Endothelial cell of umbilical vein (primary cell): ENCODE measurements around the gene PRKCQ. TPM values are rescaled to one million over a fixed set of nuclear protein-coding genes. Genes with fewer than 3 reads are reported as not detected.

Source experiments
- BruUV-seq: library from RNA; stranded (reverse); fragments of 400-500 nt; replicated peaks from 2 replicates; lab custom pipeline; 2021; lab: Mats Ljungman, UMichigan
- CTCF ChIA-PET: fragments of 300-600, 350-600 bp; sonication (Branson Sonifier 250); formaldehyde crosslinking; loops from one replicate; lab custom pipeline; 2021; ENCODE audit warnings: antibody characterized with exemption, inconsistent platforms; lab: Charles Lee
- POLR2A ChIA-PET: fragments of 300-600, 350-600 bp; sonication (Branson Sonifier 250); formaldehyde crosslinking; loops from one replicate; lab custom pipeline; 2021; ENCODE audit warnings: antibody characterized with exemption, inconsistent platforms; lab: Charles Lee
- DNase-seq: peaks from one replicate; pipeline ENCODE4 v3.0.0-alpha.2; 2011; ENCODE audit warnings: low read depth, low spot score
- FAIRE-seq: peaks from 2 replicates; lab custom pipeline; 2011; peaks lifted over from hg19 to GRCh38; lab: Jason Lieb, UNC
- H2AFZ ChIP-seq: 2 replicates; pipeline ENCODE4 v1.6.0; 2012; ENCODE audit warnings: low read depth, low read length, control low read depth, inconsistent platforms
- H3K27ac ChIP-seq: 2 replicates; pipeline ENCODE4 v1.5.1; 2011; ENCODE audit warnings: low read depth, mild to moderate bottlenecking, control low read depth, low read length, moderate library complexity; ENCODE audit not compliant: insufficient read depth
- H3K27me3 ChIP-seq, 2 experiments: 2 replicates each; pipeline versions ENCODE4 v1.6.0 to v1.6.1; 2011; ENCODE audit warnings: low read length in 2 of 2, mixed read lengths in 1 of 2; ENCODE audit not compliant: control insufficient read depth in 2 of 2, insufficient read depth in 2 of 2
- H3K36me3 ChIP-seq, 2 experiments: 2 replicates in 1 of 2; 3 replicates in 1 of 2; pipeline ENCODE4 v1.5.1; 2011; ENCODE audit warnings: low read length in 2 of 2, mild to moderate bottlenecking in 1 of 2, moderate library complexity in 1 of 2; ENCODE audit not compliant: control insufficient read depth in 2 of 2, insufficient read depth in 2 of 2; ENCODE audit errors: extremely low read depth in 1 of 2
- H3K4me1 ChIP-seq: 3 replicates; pipeline ENCODE4 v1.5.1; 2011; ENCODE audit warnings: mild to moderate bottlenecking, low read length; ENCODE audit not compliant: control insufficient read depth, insufficient read depth; ENCODE audit errors: extremely low read depth
- H3K4me2 ChIP-seq: 2 replicates; pipeline ENCODE4 v1.6.1; 2011; ENCODE audit warnings: low read length, control low read depth, mixed read lengths; ENCODE audit not compliant: insufficient read depth
- H3K4me3 ChIP-seq, 3 experiments: fragments of 200-600 bp in 1 of 3; sonication (generic), shearing (Covaris generic) in 1 of 3; replicated peaks in 1 of 3; 2 replicates each; pipeline ENCODE4 v1.5.1; 2011 to 2016; ENCODE audit warnings: control low read depth in 3 of 3, low read length in 3 of 3, mild to moderate bottlenecking in 2 of 3, inconsistent platforms in 1 of 3, low read depth in 1 of 3, moderate library complexity in 1 of 3; ENCODE audit not compliant: insufficient read depth in 1 of 3
- H3K79me2 ChIP-seq: 2 replicates; pipeline ENCODE4 v1.6.0; 2012; ENCODE audit warnings: low read length, inconsistent platforms; ENCODE audit not compliant: control insufficient read depth, insufficient read depth
- H3K9ac ChIP-seq: replicated peaks from 2 replicates; pipeline ENCODE3; 2011; ENCODE audit warnings: low read length, control low read depth; ENCODE audit not compliant: insufficient read depth; ENCODE audit errors: extremely low read depth
- H3K9me1 ChIP-seq: replicated peaks from 3 replicates; pipeline ENCODE4 v1.6.0; 2011; ENCODE audit warnings: mild to moderate bottlenecking, low read length; ENCODE audit not compliant: control insufficient read depth, insufficient read depth; ENCODE audit errors: extremely low read depth
- H3K9me3 ChIP-seq: replicated peaks from 2 replicates; pipeline ENCODE4 v1.5.1; 2012; ENCODE audit warnings: low read length, inconsistent platforms; ENCODE audit not compliant: control insufficient read depth, insufficient read depth
- H4K20me1 ChIP-seq: replicated peaks from 2 replicates; pipeline ENCODE3; 2011; ENCODE audit warnings: mild to moderate bottlenecking, low read length; ENCODE audit not compliant: control insufficient read depth, insufficient read depth; ENCODE audit errors: extremely low read depth
- CTCF ChIP-seq, 2 donors: IDR thresholded peaks; 1 replicate in 1 of 2; 2 replicates in 1 of 2; pipeline ENCODE4 v1.5.1; 2011; ENCODE audit warnings: low read length in 2 of 2, mild to moderate bottlenecking in 2 of 2, moderate library complexity in 2 of 2, control low read depth in 1 of 2, inconsistent platforms in 1 of 2, low read depth in 1 of 2; ENCODE audit not compliant: insufficient read depth in 1 of 2; ENCODE audit errors: extremely low read depth in 1 of 2
- EZH2 ChIP-seq: IDR thresholded peaks from 2 replicates; pipeline ENCODE4 v1.6.1; 2012; ENCODE audit warnings: borderline replicate concordance, low read depth, mild to moderate bottlenecking, moderate library complexity, low read length, inconsistent platforms; ENCODE audit not compliant: severe bottlenecking
- FOS ChIP-seq: IDR thresholded peaks from 2 replicates; pipeline ENCODE4 v1.6.1; 2011; ENCODE audit warnings: mild to moderate bottlenecking, low read length, moderate library complexity, borderline replicate concordance; ENCODE audit not compliant: insufficient read depth
- GATA2 ChIP-seq: IDR thresholded peaks from 2 replicates; pipeline ENCODE4 v1.7.0; 2011; ENCODE audit warnings: low read depth, mild to moderate bottlenecking, moderate library complexity, mixed read lengths, low read length; ENCODE audit not compliant: insufficient read length, insufficient read depth
- JUN ChIP-seq: IDR thresholded peaks from 2 replicates; pipeline ENCODE4 v1.6.1; 2011; ENCODE audit warnings: borderline replicate concordance, low read depth; ENCODE audit not compliant: insufficient read length, insufficient read depth
- MAX ChIP-seq: IDR thresholded peaks from 2 replicates; pipeline ENCODE4 v1.6.1; 2011; ENCODE audit not compliant: insufficient read depth, insufficient read length
- MYC ChIP-seq: IDR thresholded peaks from one replicate; pipeline ENCODE4 v1.6.1; 2011; ENCODE audit warnings: mild to moderate bottlenecking, low read depth, low read length
- POLR2AphosphoS5 ChIP-seq: IDR thresholded peaks from 2 replicates; pipeline ENCODE4 v1.6.1; 2012; ENCODE audit warnings: low read depth, mild to moderate bottlenecking, control low read depth, low read length, moderate library complexity; ENCODE audit not compliant: insufficient read depth
- dilution Hi-C: fragments of 300-500 bp; cut with MboI; formaldehyde crosslinking; loops from one replicate; pipeline ENCODE4 v1.15.0; 2019; ENCODE audit warnings: low sequenced_read_pairs; ENCODE audit not compliant: extremely low pct_ligation_motif_present
- intact Hi-C: fragments of 100-400 bp; cut with micrococcal nuclease; formaldehyde crosslinking; loops from one replicate; pipeline ENCODE4 v1.10.0; 2022
- polyA plus RNA-seq, 4 experiments: library from polyadenylated mRNA; depleted of rRNA in 3 of 4; stranded (reverse) in 3 of 4; unstranded in 1 of 4; fragments of >200 nt; gene quantifications; 2 replicates each; pipeline versions ENCODE4 v1.2.1 to v1.2.3, GENCODE V29; 2011 to 2012; ENCODE audit warnings: missing spikeins in 1 of 4
- total RNA-seq: library from RNA; stranded (reverse); gene quantifications from 2 replicates; pipeline ENCODE4 v1.2.3, GENCODE V29; 2021

Gene PRKCQ
- total and polyA plus RNA-seq, 2 donors (not counting 3 experiments of a cell fraction or from before 2014, with no cell fraction given): 0.32 to 0.55 TPM

GRCh38 chr10:6492896-6493295, 87.2 kb downstream of the PRKCQ start:
- Histone ChIP-seq H3K36me3 (no peaks in the 10 kb centered on the region), H3K4me2 (no peak overlapping the region), H3K79me2 (no peaks in the 10 kb centered on the region), H3K9me1 (no peaks in the 10 kb centered on the region), H2AFZ (no peak overlapping the region), H3K27ac (no peak overlapping the region), H3K4me1 (no peaks in the 10 kb centered on the region), H3K27me3 (no peaks in the 10 kb centered on the region), H3K9me3 (no peaks in the 10 kb centered on the region), H4K20me1 (no peaks in the 10 kb centered on the region), H3K9ac (no peak overlapping the region), H3K4me3 (no peak overlapping the region)
- dilution Hi-C loops: no loop called here
- DNase-seq: no peak
- intact Hi-C loops: no loop called here
- CTCF ChIA-PET: no interaction called here
- TF ChIP-seq EZH2 (no peak), POLR2AphosphoS5 (no peak)
- FAIRE-seq: no peak
- no TSS peak for BruUV-seq
- POLR2A ChIA-PET: no interaction called here

DNA sequence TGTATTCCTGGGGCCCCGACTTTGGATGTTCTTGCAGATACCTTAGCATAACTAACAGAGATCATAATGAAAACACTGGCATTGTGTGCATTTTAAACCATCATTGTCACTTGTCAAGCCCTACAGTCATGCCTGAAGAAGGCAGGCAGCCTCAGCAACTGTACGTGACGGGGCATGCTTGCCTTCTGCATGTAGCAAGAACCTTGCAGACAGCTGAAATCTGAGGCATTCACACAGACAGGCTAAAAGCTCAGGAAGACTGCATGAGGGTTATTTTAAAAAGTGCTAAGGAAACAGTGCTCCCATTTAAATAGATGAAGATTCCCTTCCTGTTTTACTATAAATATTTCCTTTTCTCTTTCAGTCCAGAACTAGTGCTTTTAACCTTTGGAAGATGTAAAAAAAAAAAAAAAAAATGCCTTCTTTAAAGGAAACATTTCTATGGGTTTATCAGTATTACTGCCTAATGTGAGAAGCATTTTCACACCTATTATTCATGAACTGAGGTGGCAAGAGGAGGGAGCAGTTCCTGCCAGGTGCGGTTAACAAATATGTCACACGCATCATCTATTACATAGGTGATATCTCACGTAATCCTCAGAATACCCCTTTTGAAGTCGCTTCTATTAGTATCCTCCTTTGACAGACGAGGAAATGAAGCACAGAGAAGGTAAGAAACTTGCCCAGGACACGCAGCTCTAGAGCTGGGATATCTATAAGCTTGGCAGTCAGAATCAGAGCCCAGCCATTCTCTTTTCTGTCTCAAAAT, 88.1 kb downstream of the PRKCQ start:
- H3K9me1 ChIP-seq: no peaks in the 10 kb centered on the region
- FAIRE-seq (no peak), DNase-seq (no peak)
- no peak overlapping the region for H3K9ac ChIP-seq
- TF ChIP-seq POLR2AphosphoS5 (no peak), MYC (no peak), MAX (no peak), FOS (no peak), GATA2 (no peak), EZH2 (no peak), CTCF (IDR thresholded peaks at IDR 0.05; ENCODE audit: extremely low read depth in 1 of 2, insufficient read depth in 1 of 2, low read depth in 1 of 2, low read length in 2 of 2) (no peak), JUN (no peak)
- intact Hi-C loops (no loop called here), dilution Hi-C loops (no loop called here)
- H4K20me1 ChIP-seq: no peaks in the 10 kb centered on the region
- H3K27ac ChIP-seq: no peak overlapping the region
- no peaks in the 10 kb centered on the region for H3K79me2 ChIP-seq
- ChIA-PET POLR2A (no interaction called here), CTCF (no interaction called here)
- no peaks in the 10 kb centered on the region for H3K36me3 ChIP-seq
- no peak overlapping the region for H2AFZ ChIP-seq
- no peaks in the 10 kb centered on the region for H3K27me3 ChIP-seq
- BruUV-seq: no TSS peak
- no peak overlapping the region for H3K4me3 ChIP-seq
- no peak overlapping the region for H3K4me2 ChIP-seq
- H3K9me3 ChIP-seq: no peaks in the 10 kb centered on the region
- H3K4me1 ChIP-seq: no peaks in the 10 kb centered on the region
